Psoas muscle (tissue), 8 donors: Measurements from ENCODE around the gene MMP24. TPM values are rescaled to one million over a fixed set of nuclear protein-coding genes. Genes with fewer than 3 reads are reported as not detected.

Experiments used
- ATAC-seq, 4 donors: fragments of 200-7000 bp; cut with Tn5 transposase; one replicate each; pipeline ENCODE4 v1.9.1; 2020; ENCODE audit warnings: moderate library complexity in 3 of 4, mild to moderate bottlenecking in 2 of 4
- DNase-seq, 2 donors: peaks; one replicate each; pipeline ENCODE4 v3.0.0-alpha.2; 2020
- H3K27ac ChIP-seq: fragments of 200-600 bp; one replicate; pipeline ENCODE4 v1.8.0; 2022
- H3K27me3 ChIP-seq, 3 donors: fragments of 200-600 bp in 1 of 3; one replicate each; pipeline versions ENCODE4 v1.6.1 to v1.8.0; 2013 to 2022; ENCODE audit warnings: low read length in 2 of 3, mild to moderate bottlenecking in 2 of 3, moderate library complexity in 1 of 3; ENCODE audit not compliant: insufficient read depth in 3 of 3
- H3K36me3 ChIP-seq, 2 donors: fragments of 200-600 bp in 1 of 2; one replicate each; pipeline versions ENCODE4 v1.6.1 to v1.8.0; 2013 to 2022; ENCODE audit warnings: low read depth in 1 of 2, mild to moderate bottlenecking in 1 of 2, moderate library complexity in 1 of 2; ENCODE audit not compliant: insufficient read depth in 1 of 2
- H3K4me1 ChIP-seq: fragments of 200-600 bp; one replicate; pipeline ENCODE4 v1.8.0; 2022
- H3K4me3 ChIP-seq: fragments of 200-600 bp; one replicate; pipeline ENCODE4 v1.8.0; 2022; ENCODE audit warnings: mild to moderate bottlenecking
- H3K9me3 ChIP-seq: fragments of 200-600 bp; one replicate; pipeline ENCODE4 v1.8.0; 2022
- WGBS, 3 donors: extraction: QIAGEN DNeasy Blood & Tissue Kit; methylation state at CpG; one replicate each; pipeline versions ENCODE4 v1.1.6 to v1.1.7; 2013; 5-methylcytosine and 5-hydroxymethylcytosine counted together
- intact Hi-C, 2 donors: fragments of 100-400 bp; cut with DNase I; formaldehyde crosslinking; loops; one replicate each; pipeline versions ENCODE4 v1.11.0 to v1.14.2; 2022
- polyA plus RNA-seq, 3 donors: library from polyadenylated mRNA; stranded (reverse); fragments of 200-250 nt; gene quantifications; one replicate each; pipeline ENCODE4 v1.2.3, GENCODE V29; 2013
- total RNA-seq, 4 donors: library from RNA; stranded (reverse); fragmentation: NEBNext Ultra II Directional in 2 of 4; extraction: Animal tissue kit (Norgen Biotek cat#: 25700) in 2 of 4; gene quantifications; one replicate each; pipeline versions ENCODE4 v1.2.1 to v1.2.4, GENCODE V29; 2021 to 2023
- TF ChIP-seq, protein P1 (sequence below): fragments of 200-600 bp; IDR thresholded peaks from one replicate; pipeline ENCODE4 v1.8.0; 2022; ENCODE audit warnings: antibody characterized with exemption
- donor health status: healthy with polysubstance abuse.
- donor health status: DM: no; HTN: no; CAD: no; lungs with moderate emphysema.
- donor health status: Bipolar disorder and iron deficiency.
- donor health status: healthy.
- donor health status: DM: yes; HTN: yes; CAD: no.
- donor health status: DM: no; HTN: no; CAD: no.
- donor health status: DM: no; HTN: no; CAD: no.
- donor health status: DM: yes; HTN: yes; CAD: no.

MMP24 gene
- total and polyA plus RNA-seq, 7 donors, result 0.01 to 0.27 (median 0.12) TPM; not detected in 1

DNA sequence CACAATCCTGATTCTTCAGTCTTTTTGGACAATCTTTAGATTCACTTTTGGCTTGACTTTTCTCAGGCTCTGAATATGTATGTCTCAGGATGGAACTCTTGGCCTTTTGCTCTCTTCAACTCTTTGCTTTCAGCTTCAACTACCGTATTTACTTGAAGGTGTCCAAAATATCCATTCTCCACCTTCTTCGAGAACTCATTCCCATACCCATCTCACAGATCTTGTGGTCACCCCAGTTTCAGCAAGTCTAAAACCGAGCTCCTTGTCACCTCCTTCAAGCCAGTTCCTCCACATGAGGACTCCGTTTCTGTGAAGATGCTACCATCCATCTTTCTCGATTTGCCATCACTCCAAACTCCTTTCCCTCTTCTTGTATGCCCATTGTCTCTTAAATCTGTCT is 2.0 kb upstream of the MMP24 start:
- DNase-seq, result no peak
- TF ChIP-seq, protein P1, sequence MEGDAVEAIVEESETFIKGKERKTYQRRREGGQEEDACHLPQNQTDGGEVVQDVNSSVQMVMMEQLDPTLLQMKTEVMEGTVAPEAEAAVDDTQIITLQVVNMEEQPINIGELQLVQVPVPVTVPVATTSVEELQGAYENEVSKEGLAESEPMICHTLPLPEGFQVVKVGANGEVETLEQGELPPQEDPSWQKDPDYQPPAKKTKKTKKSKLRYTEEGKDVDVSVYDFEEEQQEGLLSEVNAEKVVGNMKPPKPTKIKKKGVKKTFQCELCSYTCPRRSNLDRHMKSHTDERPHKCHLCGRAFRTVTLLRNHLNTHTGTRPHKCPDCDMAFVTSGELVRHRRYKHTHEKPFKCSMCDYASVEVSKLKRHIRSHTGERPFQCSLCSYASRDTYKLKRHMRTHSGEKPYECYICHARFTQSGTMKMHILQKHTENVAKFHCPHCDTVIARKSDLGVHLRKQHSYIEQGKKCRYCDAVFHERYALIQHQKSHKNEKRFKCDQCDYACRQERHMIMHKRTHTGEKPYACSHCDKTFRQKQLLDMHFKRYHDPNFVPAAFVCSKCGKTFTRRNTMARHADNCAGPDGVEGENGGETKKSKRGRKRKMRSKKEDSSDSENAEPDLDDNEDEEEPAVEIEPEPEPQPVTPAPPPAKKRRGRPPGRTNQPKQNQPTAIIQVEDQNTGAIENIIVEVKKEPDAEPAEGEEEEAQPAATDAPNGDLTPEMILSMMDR, result no peak

DNA sequence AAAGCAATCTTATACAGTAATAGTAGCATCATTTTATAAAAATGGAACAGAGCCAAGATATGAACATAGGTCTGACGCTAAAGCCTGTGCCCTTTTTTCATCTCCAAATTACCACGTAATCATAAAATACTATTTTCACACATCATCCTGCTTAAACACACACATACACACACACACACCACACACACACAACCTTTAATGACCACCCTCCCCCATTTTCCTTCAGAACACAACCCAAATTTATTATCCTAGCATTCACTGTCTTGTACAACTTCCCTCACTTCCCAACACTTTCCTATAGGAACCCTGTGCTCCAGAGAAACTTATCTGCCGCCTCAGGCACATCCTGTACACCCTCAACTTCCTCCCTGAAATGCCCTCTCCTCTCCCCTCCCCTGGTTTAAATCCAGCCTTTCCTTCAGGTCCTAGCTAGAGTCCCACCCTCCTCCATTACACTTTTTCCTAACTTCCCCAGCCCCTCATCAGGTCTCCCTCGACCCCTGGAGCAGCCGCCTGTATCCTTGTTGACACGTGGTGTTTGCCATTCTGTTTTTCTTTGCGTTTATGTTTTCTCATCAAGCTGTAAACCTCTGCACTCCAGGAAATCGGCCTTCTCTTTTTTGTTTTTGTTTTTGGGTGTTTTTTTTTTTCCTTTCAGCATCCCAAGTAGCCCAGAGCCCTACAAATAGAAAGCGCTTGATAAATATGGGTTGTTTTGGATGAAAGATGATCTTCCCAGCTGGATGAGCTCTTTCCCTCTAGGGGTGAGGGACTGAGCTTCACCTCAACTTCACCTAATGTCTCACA is 968 bp upstream of the MMP24 start:
- H3K4me3 ChIP-seq, result no peak overlapping the region
- peaks cover 2 to 24% (median 3%) of the 10 kb centered on the region in 3 donors for H3K27me3 ChIP-seq
- 29 to 44% (median 43%) methylated on average over 9 of the region's 9 CpGs for WGBS, 3 donors

More for the DNA sequence above, 2.0 kb upstream of the MMP24 start:
- no peak overlapping the region for H3K4me3 ChIP-seq
- intact Hi-C loops, result no loop called here
- ATAC-seq, result no peak
- H3K36me3 ChIP-seq, result no peaks in the 10 kb centered on the region
- no peaks in the 10 kb centered on the region for H3K9me3 ChIP-seq
- 86 to 94% (median 93%) methylated on average over 5 of the region's 5 CpGs for WGBS, 3 donors
- no peak overlapping the region for H3K27ac ChIP-seq
- no peaks in the 10 kb centered on the region for H3K4me1 ChIP-seq
- H3K27me3 ChIP-seq, result peaks cover 2 to 18% (median 3%) of the 10 kb centered on the region in 3 donors

DNA sequence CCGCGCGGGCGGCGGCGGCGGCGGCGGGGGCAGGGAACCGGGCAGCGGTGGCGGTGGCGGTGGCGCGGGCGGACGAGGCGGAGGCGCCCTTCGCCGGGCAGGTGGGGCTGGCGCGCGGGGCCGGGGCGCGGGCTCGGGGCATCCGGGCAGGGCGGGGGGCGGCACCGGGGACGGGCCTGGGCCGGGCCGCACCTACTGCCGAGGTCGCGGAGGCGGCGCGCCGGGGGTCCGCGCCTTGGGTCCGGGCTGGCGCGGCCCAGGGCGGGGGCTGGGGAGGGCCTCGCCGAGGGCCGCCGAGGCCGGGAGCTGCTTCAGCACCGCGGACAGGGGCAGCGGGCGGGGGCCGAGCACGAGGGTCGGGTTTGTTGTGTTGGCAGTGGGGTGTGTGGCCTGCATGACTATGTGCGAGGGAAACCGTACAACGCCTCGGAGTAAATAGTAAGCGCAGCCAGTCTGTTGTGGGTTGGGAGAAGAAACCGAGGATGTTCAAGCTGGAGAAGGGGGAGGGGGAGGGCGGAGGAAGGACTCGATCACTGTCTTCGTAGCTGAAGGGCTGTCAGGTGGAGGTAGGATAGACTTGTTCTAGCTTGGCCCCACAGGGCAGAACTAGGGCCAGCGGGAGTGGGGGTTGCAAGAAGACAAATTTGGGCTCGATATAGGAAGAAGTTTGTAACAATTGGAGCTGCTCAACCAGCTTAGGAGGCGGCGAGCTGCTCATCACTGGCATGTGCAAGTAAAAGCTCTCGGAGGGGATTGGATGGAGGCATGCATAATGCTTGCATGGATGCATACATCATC is 593 bp downstream of the MMP24 start:
- Histone ChIP-seq H3K4me3 (peak overlapping the region; percentile 38), H3K9me3 (no peaks in the 10 kb centered on the region), H3K36me3 (no peaks in the 10 kb centered on the region), H3K27me3 (peaks cover 2 to 24% (median 3%) of the 10 kb centered on the region in 3 donors), H3K27ac (no peak overlapping the region), H3K4me1 (no peaks in the 10 kb centered on the region)
- intact Hi-C loops, result no loop called here
- DNase-seq (peak in 1 of 2 donors; percentile 52), ATAC-seq (peak; percentile 47 to 75 (median 71))
- 6 to 14% (median 10%) methylated on average over 28 to 73 of the region's 74 CpGs for WGBS, 3 donors
- TF ChIP-seq, protein P1, result no peak

More for the DNA sequence above, 968 bp upstream of the MMP24 start:
- no peak for ATAC-seq
- intact Hi-C loops, result no loop called here
- DNase-seq, result no peak
- Histone ChIP-seq H3K9me3 (no peaks in the 10 kb centered on the region), H3K27ac (no peak overlapping the region), H3K36me3 (no peaks in the 10 kb centered on the region), H3K4me1 (no peaks in the 10 kb centered on the region)
- TF ChIP-seq, protein P1, result no peak

DNA sequence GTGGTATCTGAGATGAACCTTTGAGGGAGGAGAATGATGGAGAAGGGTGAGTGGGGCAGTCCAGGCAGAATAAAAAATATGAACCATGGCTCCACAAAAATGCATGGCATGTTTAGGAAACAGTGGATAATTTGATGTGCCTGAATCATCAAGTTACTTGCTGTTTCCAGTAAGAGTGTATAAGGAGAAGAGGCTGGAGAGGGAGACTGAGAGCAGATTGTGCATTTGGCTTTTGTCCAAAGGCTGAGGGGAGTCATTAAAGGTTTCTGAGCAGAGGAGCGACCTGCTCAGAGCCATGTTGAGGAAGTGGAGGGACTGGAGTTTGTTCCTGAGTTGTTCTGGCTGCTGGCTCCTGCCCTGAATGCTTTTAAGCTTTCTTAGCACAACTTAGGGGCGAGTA is 6.1 kb downstream of the MMP24 start:
- Histone ChIP-seq H3K4me3 (no peak overlapping the region), H3K27ac (no peak overlapping the region), H3K36me3 (no peaks in the 10 kb centered on the region), H3K9me3 (no peaks in the 10 kb centered on the region), H3K27me3 (peaks cover 0 to 12% (median 2%) of the 10 kb centered on the region in 3 donors), H3K4me1 (no peaks in the 10 kb centered on the region)
- 57 to 78% (median 69%) methylated on average over 2 of the region's 2 CpGs for WGBS, 3 donors
- ATAC-seq (no peak), DNase-seq (no peak)
- intact Hi-C loops, result no loop called here
- TF ChIP-seq, protein P1, result no peak
